ENCODE measurements around the gene ANKRD11.
"Not testable (repeated sequence)": the region's sequence is repeated elsewhere in the genome, so short reads cannot be mapped to it uniquely, and the experiment has no call there.

The ANKRD11 gene

DNA sequence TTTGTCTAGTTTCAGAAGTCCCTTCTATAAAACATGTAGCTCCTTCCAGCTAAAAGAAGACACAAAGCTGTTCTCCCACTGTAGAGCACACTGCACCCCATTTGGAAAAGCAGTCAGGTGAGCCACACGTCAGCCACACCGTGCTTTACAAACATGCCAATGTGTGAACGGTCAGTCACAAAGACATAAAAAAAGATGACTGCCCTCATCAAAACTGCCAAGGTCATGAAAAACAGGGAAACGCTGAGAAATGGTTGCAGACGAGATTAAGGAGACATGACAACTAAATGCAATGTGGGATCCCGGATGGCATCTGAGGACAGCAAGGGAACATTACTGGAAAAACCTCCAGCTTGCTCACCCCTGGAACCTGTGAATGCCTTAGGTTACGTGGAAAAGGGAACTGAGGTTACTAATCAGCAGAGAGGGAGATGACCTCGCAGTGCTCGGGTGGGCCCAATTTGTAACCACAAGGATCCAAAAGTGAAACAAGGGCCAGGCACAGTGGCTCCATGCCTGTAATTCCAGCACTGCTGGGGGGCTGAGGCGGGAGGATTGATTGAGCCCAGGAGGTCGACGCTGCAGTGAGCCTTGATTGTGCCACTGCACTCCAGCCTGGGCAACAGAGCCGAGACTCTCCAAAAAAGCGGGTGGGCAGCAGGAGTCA is 8.1 kb downstream of the ANKRD11 start:
- no peak for DNase-seq

DNA sequence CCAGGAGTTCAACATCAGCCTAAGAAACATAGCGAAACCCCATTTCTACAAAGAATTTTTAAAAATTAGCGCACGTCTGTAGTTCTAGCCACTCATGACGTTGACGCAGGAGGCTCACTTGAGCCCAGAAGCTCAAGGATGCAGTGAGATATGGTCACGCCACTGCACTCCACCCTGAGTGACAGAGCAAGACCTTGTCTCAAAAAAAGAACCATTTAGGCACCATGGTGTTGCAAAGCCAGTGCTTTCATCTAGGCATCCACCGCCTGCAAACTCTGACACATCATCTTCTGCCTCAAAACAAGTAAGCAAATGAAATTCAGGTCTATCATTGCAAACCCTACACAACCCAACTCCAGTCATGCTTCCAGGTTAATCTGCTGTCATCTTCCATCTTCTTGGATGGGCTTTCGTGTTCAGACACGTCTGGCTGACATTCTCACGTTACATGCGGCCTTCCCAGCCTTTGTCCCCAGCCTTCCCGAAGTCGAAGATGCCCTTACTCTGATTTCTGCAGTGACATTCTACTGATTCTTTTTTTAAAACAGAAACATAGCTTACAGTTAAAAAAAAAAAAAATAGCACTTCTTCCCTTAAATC is 8.9 kb downstream of the ANKRD11 start:
- no peak for DNase-seq

DNA sequence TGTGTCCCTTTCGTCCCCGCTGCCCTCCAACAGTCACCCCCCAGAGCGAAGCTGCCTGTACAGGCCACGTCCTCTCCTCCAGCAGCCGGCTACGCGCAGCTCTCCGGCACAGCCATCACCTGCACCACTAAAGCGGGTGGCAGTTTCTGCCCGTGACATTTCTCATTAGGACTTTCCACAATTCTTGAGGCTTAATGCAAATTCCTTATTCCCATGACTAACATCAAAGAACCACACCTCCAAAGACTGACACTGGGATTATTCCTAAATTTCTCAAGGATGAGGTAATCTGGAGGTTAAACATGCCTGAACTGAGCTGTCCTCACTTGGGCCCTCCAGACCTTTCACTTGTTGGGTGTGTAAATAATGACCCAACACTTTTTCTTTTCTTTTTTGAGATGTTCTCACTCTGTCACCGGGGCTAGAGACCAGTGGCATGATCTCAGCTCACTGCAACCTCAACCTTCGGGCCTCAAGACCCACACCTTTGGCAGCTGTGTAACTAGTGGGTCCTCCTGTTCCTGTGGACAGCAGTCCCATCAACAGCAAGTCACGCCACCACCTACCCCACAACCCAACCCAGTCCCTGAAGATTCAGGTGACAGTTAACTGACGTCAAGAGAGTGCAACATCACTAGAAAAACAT is 11.7 kb downstream of the ANKRD11 start:
- no peak for DNase-seq

DNA sequence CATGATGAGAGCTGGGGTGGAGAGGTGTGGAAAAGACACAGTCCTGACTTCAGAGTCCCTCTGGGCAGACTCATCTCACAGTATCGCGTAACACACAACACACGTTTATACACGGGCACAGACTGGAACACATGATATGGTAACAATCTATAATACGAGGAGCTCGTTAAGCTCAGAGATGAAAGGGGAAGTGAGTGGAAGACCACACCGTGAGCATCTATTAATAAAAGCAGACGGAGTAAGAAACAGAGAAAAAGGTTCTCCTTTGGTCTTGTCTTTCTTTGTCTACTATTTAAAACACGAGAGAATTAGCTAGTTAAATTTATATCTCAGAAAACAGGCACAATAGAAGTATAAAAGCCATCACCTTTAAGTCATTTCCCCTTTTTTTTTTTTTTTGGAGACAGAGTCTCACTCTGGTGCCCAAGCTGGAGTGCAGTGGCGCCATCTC is 13.5 kb downstream of the ANKRD11 start:
- no peak for DNase-seq

DNA sequence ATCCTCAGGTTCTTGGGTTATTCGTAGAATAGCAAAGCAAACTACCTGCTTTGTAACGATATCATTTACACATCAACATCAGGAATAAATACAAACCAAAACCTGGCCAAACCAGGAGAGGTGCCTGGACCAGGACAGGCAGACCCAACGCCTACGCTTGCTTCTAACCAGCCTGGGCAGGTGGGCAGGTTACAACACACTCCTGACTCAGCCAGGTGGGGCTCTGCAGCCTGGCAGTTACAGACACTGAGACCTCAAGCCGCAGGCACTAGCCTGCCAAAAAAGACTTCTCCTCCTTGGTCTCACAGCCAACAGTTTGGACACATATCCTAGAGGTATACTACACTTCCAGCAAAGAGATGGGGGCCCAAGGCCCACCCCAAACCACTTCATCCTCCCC is 14.0 kb downstream of the ANKRD11 start:
- no peak for DNase-seq

DNA sequence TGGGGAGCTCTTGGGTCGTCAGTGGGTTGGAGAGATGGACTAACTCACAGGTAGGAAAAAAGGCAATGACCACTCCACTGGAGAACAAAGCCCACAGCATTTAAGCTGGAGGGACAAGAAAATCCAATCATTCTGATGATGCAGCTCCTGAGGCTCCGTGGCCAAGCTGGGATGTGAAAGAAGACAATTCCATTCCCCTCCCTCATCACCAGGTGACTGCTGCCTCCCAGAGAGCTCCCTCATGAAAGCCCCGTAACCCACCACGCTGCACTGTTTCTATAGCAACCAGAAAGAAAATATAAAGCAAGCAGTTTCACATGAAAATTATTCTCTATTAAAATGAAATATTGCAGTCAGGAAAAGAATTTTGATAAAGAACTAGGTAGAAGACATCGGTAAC is 15.2 kb downstream of the ANKRD11 start:
- peak in 2 of 51 donors; percentile 7 to 14 for DNase-seq

DNA sequence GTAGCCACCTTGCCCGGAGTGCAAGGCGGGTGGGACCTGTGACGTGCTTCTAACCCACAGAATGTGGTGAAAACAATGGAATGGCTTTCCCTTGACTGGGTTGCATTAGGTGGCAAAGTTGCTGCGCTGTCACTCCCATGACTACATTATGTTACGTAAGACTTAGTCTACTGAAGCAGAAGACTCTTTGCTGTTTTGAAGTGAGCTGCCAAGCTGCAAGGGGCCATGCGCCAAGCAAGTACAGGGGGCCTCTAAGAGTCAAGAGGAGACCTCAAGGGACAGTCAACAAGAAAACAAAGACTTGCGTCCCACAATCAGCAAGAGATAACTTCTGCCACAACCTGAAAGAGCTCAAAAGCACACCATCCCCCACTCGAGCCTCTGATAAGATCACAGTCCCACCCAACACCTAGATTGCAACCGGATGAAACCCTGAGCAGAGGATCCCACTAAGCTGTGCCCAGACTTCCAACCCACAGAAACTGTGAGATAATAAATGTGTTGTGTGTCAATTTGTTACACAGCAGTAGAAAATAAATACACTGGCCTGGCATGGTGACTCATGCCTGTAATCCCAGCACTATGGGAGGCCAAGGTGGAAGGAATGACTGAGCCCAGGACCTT is 16.5 kb downstream of the ANKRD11 start:
- no peak for DNase-seq

DNA sequence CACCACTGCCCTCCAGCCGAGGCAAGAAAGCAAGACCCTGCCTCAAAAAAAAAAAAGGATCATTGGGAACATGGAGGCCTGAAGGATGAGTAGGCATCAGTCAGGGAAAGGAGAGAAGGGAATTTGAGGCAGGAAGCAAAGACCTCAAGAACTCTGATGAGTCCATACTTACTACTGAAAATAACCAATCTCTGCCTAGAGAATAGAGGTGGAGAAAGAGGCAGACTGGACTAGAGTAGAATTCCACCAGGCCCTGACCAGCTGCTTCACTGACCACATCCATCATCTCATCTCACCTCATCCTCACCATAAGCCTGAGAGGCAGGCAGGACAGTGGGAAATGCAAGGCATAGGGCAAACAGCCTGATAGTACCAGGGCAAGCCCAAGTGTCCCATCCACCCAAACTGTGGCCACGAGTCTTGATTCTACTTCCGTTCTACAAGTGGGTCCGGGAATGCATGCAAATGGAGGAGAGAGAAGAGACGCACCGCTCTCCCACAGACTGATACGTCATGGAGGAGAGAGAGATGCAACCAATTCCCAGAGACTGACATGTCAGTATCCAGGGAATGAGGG is 17.1 kb downstream of the ANKRD11 start:
- DNase-seq = no peak

DNA sequence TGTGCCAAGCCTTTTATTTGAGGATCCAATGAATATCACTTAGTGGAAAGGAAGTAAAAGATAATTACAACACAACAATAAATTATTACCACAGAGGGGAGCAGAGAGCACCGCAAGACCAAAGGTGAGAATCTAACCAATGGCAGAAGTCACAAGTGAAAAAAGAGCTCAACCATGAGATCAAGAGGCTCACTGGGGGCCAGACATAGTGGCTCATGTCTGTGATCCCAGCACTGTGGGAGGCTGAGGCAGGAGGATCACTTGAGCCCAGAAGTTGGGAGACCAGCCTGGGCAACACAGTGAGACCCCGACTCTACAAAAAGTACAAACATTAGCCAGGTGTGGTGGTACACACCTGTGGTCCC is 17.7 kb downstream of the ANKRD11 start:
- DNase-seq = no peak

DNA sequence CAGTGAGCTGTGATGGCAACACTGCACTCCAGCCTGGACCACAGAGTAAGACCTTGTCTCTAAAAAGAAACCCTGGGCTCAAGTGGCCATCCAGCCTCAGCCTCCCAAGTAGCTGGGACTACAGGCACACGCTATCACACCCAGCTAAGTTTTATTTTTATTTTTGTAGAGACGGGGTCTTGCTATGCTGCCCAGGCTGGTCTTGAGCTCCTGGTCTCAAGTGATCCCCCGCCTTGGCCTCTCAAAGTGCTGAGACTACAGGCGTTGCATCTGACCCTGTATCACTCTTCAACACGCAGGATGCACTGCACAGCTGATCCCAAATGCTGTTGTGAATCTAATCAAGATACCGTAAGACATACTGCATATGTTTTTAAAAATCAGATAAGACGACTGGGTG is 23.0 kb downstream of the ANKRD11 start:
- no peak for DNase-seq

DNA sequence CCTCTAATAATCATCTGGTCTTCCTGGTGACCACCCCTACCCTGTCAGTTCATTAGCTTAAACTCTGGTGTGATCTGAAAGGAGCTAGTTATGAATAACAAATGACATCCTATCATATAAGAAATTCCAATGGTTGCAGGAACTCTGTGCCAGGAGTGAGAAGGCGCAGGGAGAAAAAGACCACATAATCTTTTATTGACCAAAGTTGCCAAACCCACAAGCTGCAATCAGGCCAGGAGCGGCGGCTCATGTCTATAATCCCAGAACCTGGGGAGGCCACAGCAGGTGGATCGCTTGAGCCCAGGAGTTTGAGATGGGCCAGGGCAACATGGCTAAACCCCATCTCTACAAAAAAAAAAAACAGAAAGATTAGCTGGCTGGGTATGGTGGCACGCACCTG is 23.4 kb downstream of the ANKRD11 start:
- no peak for DNase-seq

DNA sequence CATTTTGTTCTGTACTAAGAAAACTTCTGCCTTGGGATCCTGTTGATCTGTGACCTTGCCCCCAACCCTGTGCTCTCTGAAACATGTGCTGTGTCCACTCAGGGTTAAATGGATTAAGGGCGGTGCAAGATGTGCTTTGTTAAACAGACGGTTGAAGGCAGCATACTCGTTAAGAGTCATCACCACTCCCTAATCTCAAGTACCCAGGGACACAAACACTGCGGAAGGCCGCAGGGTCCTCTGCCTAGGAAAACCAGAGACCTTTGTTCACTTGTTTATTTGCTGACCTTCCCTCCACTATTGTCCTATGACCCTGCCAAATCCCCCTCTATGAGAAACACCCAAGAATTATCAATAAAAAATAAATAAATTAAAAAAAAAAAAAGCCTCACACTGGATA is 27.0 kb downstream of the ANKRD11 start:
- not testable (repeated sequence) for DNase-seq

DNA sequence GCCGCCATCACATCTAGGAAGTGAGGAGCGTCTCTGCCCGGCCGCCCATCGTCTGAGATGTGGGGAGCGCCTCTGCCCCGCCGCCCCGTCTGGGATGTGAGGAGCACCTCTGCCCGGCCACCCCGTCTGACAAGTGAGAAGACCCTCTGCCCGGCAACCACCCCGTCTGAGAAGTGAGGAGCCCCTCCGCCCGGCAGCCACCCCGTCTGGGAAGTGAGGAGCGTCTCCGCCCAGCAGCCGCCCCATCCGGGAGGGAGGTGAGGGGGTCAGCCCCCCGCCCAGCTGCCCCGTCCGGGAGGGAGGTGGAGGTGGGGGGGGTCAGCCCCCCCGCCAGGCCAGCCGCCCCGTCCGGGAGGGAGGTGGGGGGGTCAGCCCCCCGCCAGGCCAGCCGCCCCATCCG is 27.7 kb downstream of the ANKRD11 start:
- DNase-seq = not testable (repeated sequence)

DNA sequence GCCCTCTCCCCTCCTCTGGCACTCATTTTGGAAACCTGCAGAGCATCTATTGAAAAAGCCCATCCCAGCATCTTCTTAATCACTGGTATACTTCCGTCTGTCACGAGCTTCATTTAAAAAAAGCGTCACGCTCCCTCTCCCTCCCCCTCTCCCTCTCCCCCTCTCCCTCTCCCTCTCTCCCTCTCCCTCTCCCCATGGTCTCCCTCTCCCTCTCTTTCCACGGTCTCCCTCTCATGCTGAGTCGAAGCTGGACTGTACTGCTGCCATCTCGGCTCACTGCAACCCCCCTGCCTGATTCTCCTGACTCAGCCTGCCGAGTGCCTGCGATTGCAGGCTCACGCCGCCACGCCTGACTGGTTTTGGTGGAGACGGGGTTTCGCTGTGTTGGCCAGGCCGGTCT is 28.5 kb downstream of the ANKRD11 start:
- DNase-seq = not testable (repeated sequence)

DNA sequence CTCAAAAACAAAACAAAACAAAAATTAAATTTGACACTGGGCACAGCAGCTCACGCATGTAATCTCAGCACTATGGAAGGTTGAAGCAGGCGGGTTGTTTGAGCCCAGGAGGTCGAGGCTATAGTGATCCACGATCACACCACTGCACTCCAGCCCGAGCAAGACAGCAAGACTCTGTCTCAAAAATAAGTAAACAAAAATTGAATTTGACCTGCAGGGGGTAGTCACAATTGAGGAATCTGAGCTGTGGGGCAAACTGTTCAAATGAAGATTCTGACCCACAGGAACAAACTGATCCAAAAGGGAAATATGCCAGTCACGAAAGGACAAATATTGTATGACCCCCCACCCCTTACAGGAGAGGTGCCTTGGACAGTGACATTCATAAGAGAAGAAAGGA is 29.8 kb downstream of the ANKRD11 start:
- DNase-seq = no peak

DNA sequence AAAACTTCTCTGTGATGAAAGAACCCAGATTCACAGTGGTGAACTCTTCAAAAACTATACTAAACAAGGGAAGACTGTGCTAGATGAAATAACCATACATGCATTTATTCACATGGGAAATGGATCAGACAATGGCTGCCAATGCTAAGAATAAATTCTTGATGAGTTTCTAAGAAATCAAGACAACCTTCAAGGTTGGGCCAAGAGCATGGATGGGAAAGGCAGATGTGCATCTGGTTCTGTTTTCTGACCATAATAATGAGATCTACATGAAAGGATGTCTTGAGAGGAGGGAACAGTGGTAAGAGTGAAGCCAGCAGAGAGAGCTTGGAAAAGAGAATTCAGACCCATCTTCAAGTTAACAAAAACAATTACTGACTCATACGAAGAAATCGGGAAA is 31.4 kb downstream of the ANKRD11 start:
- no peak for DNase-seq

DNA sequence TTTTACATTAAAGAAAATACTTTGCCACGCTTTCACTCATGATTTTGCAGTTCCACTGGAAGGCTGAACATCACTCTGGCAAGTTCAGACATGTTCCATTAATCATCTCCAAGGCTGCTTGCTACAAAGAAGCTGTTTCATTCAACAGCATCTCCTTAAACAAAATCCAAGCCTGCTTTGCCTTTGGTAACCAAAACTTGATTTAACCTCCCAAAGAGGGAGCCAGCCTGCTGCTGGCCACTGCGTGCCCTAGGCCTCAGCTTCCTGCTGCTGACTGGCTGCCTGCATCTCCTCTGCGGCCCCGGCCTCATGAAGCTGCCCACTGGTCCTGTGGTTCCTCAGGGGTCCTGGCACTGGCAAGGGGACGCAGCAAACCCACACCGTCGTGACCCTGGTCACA is 31.8 kb downstream of the ANKRD11 start:
- no peak for DNase-seq

DNA sequence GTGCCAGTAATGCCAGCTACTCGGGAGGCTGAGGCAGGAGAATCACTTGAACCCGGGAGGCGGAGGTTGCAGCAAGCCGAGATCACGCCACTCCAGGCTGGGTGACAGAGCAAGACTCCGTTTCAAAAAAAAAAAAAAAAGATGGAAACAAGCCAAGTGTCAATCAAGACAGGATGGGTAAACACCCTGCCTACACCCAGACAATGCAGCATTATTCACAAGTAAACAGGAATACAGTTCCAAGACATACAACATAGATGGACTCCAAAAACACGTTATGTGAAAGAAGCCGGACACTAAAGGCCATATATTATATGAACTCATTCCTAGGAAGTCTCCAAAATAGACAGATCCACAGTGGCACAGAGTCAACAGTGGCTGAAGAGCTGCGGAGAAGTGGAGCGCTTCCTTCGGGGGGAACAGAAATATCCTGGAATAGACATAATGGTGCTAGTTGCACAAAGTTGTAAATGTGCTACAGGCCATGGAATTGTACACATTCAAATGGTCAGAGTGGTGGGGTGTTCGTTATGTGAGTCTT is 33.9 kb downstream of the ANKRD11 start:
- DNase-seq = no peak

DNA sequence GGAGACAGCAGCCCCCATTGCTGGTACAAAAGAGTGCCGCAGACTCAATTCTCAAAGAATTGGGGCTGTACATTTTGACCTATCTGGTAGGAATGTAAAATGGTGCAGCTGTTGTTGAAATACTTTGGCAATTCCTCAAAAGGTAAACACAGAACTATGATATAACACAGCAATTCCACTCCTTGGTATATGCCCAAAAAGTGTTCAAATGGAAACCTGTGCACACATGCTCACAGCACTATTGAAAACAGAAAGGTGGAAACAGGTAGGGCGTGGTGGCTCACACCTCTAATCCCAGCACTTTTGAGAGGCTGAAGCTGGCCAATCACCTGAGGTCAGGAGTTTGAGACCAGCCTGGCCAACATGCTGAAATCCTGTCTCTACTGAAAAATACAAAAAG is 34.7 kb downstream of the ANKRD11 start:
- DNase-seq = no peak

DNA sequence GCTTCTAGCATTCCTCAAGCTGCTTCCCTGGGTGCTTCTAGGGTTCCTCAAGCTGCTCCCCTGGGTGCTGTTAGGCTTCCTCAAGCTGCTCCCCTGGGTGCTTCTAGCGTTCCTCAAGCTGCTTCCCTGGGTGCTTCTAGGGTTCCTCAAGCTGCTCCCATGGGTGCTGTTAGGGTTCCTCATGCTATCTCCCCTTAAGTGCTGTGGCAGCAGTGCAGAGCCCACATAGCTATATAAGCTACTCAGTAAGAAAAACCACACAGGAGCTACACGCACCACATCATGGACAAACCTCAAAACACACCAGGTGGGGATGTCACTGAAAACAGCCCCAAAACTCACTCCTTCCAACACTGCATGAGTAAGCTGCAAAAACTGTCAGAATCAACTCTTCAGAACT is 35.2 kb downstream of the ANKRD11 start:
- DNase-seq = no peak

DNA sequence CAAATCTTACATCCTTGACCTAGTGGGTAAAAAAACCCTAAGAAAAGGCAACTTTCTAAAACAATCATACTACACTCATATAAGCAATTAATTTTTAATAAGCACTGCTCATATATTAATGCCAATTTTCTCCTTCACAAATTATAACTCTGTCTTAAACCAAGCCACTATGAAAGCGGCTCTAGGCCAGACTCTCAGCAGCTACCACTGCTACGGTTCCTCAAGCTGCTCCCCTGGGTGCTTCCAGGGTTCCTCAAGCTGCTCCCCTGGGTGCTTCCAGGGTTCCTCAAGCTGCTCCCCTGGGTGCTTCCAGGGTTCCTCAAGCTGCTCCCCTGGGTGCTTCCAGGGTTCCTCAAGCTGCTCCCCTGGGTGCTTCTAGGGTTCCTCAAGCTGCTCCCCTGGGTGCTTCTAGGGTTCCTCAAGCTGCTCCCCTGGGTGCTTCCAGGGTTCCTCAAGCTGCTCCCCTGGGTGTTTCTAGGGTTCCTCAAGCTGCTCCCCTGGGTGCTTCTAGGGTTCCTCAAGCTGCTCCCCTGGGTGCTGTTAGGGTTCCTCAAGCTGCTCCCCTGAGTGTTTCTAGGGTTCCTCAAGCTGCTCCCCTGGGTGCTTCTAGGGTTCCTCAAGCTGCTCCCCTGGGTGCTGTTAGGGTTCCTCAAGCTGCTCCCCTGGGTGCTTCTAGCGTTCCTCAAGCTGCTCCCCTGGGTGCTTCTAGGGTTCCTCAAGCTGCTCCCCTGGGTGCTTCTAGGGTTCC is 35.8 kb downstream of the ANKRD11 start:
- not testable (repeated sequence) for DNase-seq

Measured in hypothalamus (tissue), 51 donors.